Measurements from ENCODE around the gene DPYSL4. TPM values are rescaled to one million over a fixed set of nuclear protein-coding genes. Genes with fewer than 3 reads are reported as not detected.

DPYSL4 gene
- total RNA-seq, 3 donors from 2014 or later (not counting 1 experiment from before 2014, with no cell fraction given), result 0.40 to 1.3 (median 1.0) TPM

GRCh38 chr10:132198068-132198370 lies 11.3 kb downstream of the DPYSL4 start:
- 86% methylated on average over 1 of the region's 3 CpGs for WGBS (ENCODE audit: insufficient coverage)
- TF ChIP-seq CTCF (IDR thresholded peaks at IDR 0.05), result no peak
- Histone ChIP-seq H3K27ac (ENCODE audit: low read length) (no peak overlapping the region), H3K4me3 (ENCODE audit: low read length) (no peak overlapping the region), H3K36me3 (ENCODE audit: control insufficient read depth, insufficient read depth, low read length) (no peaks in the 10 kb centered on the region), H3K27me3 (ENCODE audit: control insufficient read depth, insufficient read depth, low read length) (no peaks in the 10 kb centered on the region), H3K9me3 (ENCODE audit: control insufficient read depth, insufficient read depth, low read length) (no peaks in the 10 kb centered on the region), H3K4me1 (ENCODE audit: control insufficient read depth, insufficient read depth, low read length) (no peaks in the 10 kb centered on the region)
- intact Hi-C loops (cut with micrococcal nuclease), result no loop called here
- no peak for ATAC-seq
- Mint-ChIP-seq H3K27me3 (ENCODE audit: low read depth in 2 of 2) (no peaks in the 10 kb centered on the region), H3K36me3 (no peaks in the 10 kb centered on the region), H3K4me3 (no peak overlapping the region), H3K9me3 (no peaks in the 10 kb centered on the region), H3K27ac (no peak overlapping the region), H3K4me1 (no peaks in the 10 kb centered on the region)
- DNase-seq, result no peak

- ATAC-seq, result no peak
- Histone ChIP-seq H3K9me3 (ENCODE audit: control insufficient read depth, insufficient read depth, low read length) (no peaks in the 10 kb centered on the region), H3K4me3 (ENCODE audit: low read length) (no peak overlapping the region), H3K27ac (ENCODE audit: low read length) (no peak overlapping the region), H3K4me1 (ENCODE audit: control insufficient read depth, insufficient read depth, low read length) (no peaks in the 10 kb centered on the region), H3K27me3 (ENCODE audit: control insufficient read depth, insufficient read depth, low read length) (no peaks in the 10 kb centered on the region), H3K36me3 (ENCODE audit: control insufficient read depth, insufficient read depth, low read length) (no peaks in the 10 kb centered on the region)
- no peak for DNase-seq
- no peaks in the 10 kb centered on the region for H3K27me3 Mint-ChIP-seq (ENCODE audit: low read depth in 2 of 2)
- no peaks in the 10 kb centered on the region for H3K4me1 Mint-ChIP-seq
- no peak overlapping the region for H3K4me3 Mint-ChIP-seq
- no peaks in the 10 kb centered on the region for H3K36me3 Mint-ChIP-seq
- H3K9me3 Mint-ChIP-seq, result no peaks in the 10 kb centered on the region
- H3K27ac Mint-ChIP-seq, result no peak overlapping the region
- WGBS (ENCODE audit: insufficient coverage), result 88% methylated on average over 35 of the region's 35 CpGs
- intact Hi-C loops (cut with micrococcal nuclease), result no loop called here
- no peak for TF ChIP-seq CTCF (IDR thresholded peaks at IDR 0.05)
These were observed 11.8 kb downstream of the DPYSL4 start for GRCh38 chr10:132198381-132199181.

- no peak for TF ChIP-seq CTCF (IDR thresholded peaks at IDR 0.05)
- H3K36me3 ChIP-seq (ENCODE audit: control insufficient read depth, insufficient read depth, low read length), result no peaks in the 10 kb centered on the region
- no peaks in the 10 kb centered on the region for H3K27me3 Mint-ChIP-seq (ENCODE audit: low read depth in 2 of 2)
- DNase-seq, result no peak
- no peak overlapping the region for H3K4me3 ChIP-seq (ENCODE audit: low read length)
- H3K27me3 ChIP-seq (ENCODE audit: control insufficient read depth, insufficient read depth, low read length), result no peaks in the 10 kb centered on the region
- no peaks in the 10 kb centered on the region for H3K4me1 Mint-ChIP-seq
- no peak overlapping the region for H3K27ac ChIP-seq (ENCODE audit: low read length)
- H3K36me3 Mint-ChIP-seq, result no peaks in the 10 kb centered on the region
- H3K9me3 Mint-ChIP-seq, result no peaks in the 10 kb centered on the region
- no peaks in the 10 kb centered on the region for H3K9me3 ChIP-seq (ENCODE audit: control insufficient read depth, insufficient read depth, low read length)
- intact Hi-C loops (cut with micrococcal nuclease), result no loop called here
- 65% methylated on average over 11 of the region's 11 CpGs for WGBS (ENCODE audit: insufficient coverage)
- no peaks in the 10 kb centered on the region for H3K4me1 ChIP-seq (ENCODE audit: control insufficient read depth, insufficient read depth, low read length)
- no peak overlapping the region for H3K27ac Mint-ChIP-seq
- H3K4me3 Mint-ChIP-seq, result no peak overlapping the region
- ATAC-seq, result no peak
These were observed 12.6 kb downstream of the DPYSL4 start for GRCh38 chr10:132199268-132199853.

Data from natural killer cell (primary cell).